K562 (cell line): Measurements from ENCODE around the gene HOXD4. TPM values are rescaled to one million over a fixed set of nuclear protein-coding genes. Genes with fewer than 3 reads are reported as not detected.

ENCODE experiments used
- ATAC-seq: fragments of 200-7000 bp; cut with Tn5 transposase; 3 replicates; pipeline ENCODE4 v1.9.1; 2020; ENCODE audit warnings: moderate library complexity
- BruUV-seq: library from RNA; stranded (reverse); fragments of 400-500 nt; replicated peaks from 2 replicates; lab custom pipeline; 2021; lab: Mats Ljungman, UMichigan
- CTCF ChIA-PET: fragments of 300-600 bp; formaldehyde crosslinking; extraction: SDS; loops from one replicate; lab custom pipeline; 2021; ENCODE audit warnings: low intra/inter-chr PET ratio; lab: Yijun Ruan, JAX
- POLR2A ChIA-PET: fragments of 300-600, 350-650 bp; sonication (Branson Sonifier 250); formaldehyde crosslinking; extraction: SDS; loops from one replicate; lab custom pipeline; 2021; ENCODE audit warnings: antibody characterized with exemption, inconsistent platforms; lab: Yijun Ruan, JAX
- DNase-seq, 4 experiments: peaks; one replicate each; pipeline versions ENCODE4 v3.0.0 to v3.0.0-alpha.2; 2011 to 2018; ENCODE audit warnings: low spot score in 3 of 4, mixed read lengths in 3 of 4; ENCODE audit errors: extremely low read depth in 1 of 4
- FAIRE-seq: peaks from 2 replicates; lab custom pipeline; 2011; peaks lifted over from hg19 to GRCh38; lab: Jason Lieb, UNC
- H2AFZ ChIP-seq: 2 replicates; pipeline ENCODE4 v1.6.0; 2011; ENCODE audit warnings: low read depth, low read length, control low read depth, inconsistent platforms
- H3K27ac ChIP-seq: fragments of 200-600 bp; 3 replicates; pipeline ENCODE4 v1.8.0; 2011; ENCODE audit warnings: low read depth, mild to moderate bottlenecking, control low read depth, inconsistent platforms, low read length, moderate library complexity, mixed read lengths; ENCODE audit errors: extremely low read depth
- H3K27me3 ChIP-seq, 2 experiments: fragments of 300-600 bp in 1 of 2; 2 replicates in 1 of 2; 3 replicates in 1 of 2; pipeline versions ENCODE4 v1.6.0 to v1.8.0; 2011; ENCODE audit warnings: inconsistent platforms in 2 of 2, low read length in 2 of 2, mild to moderate bottlenecking in 1 of 2, mixed read lengths in 1 of 2, moderate library complexity in 1 of 2; ENCODE audit not compliant: control insufficient read depth in 2 of 2, insufficient read depth in 2 of 2
- H3K36me3 ChIP-seq: fragments of 300-600 bp; 3 replicates; pipeline ENCODE4 v1.8.0; 2011; ENCODE audit warnings: mild to moderate bottlenecking, low read length, inconsistent platforms; ENCODE audit not compliant: control insufficient read depth, insufficient read depth
- H3K4me1 ChIP-seq, 2 experiments: fragments of 200-600 bp in 1 of 2; replicated peaks in 1 of 2; 2 replicates in 1 of 2; 3 replicates in 1 of 2; pipeline versions ENCODE4 v1.5.1 to v1.8.0; 2011; ENCODE audit warnings: inconsistent platforms in 2 of 2, low read length in 2 of 2, mild to moderate bottlenecking in 1 of 2, mixed read lengths in 1 of 2, moderate library complexity in 1 of 2; ENCODE audit not compliant: control insufficient read depth in 2 of 2, insufficient read depth in 2 of 2
- H3K4me2 ChIP-seq: 2 replicates; pipeline ENCODE4 v1.6.1; 2011; ENCODE audit warnings: low read length, control low read depth, inconsistent platforms, mixed read lengths; ENCODE audit not compliant: insufficient read depth
- H3K4me3 ChIP-seq: fragments of 200-600 bp; sonication (generic), shearing (Covaris generic); 2 replicates; pipeline ENCODE4 v1.5.1; 2016; ENCODE audit warnings: control low read depth, inconsistent platforms
- H3K79me2 ChIP-seq: fragments of 200-600 bp; 3 replicates; pipeline ENCODE4 v1.8.0; 2011; ENCODE audit warnings: low read length, inconsistent platforms; ENCODE audit not compliant: control insufficient read depth, insufficient read depth
- H3K9ac ChIP-seq, 2 experiments: 2 replicates each; pipeline versions ENCODE4 v1.6.0 to v1.6.1; 2011; ENCODE audit warnings: low read depth in 2 of 2, low read length in 2 of 2, control low read depth in 1 of 2, inconsistent platforms in 1 of 2, mild to moderate bottlenecking in 1 of 2, mixed read lengths in 1 of 2; ENCODE audit not compliant: insufficient read depth in 1 of 2
- H3K9me1 ChIP-seq: one replicate; pipeline ENCODE4 v1.6.0; 2011; ENCODE audit warnings: inconsistent platforms, mild to moderate bottlenecking, low read length, moderate library complexity; ENCODE audit not compliant: control insufficient read depth, insufficient read depth
- H3K9me3 ChIP-seq: replicated peaks from 2 replicates; pipeline ENCODE4 v1.5.1; 2011; ENCODE audit warnings: low read depth, low read length, inconsistent platforms; ENCODE audit not compliant: control insufficient read depth, insufficient read depth
- H4K20me1 ChIP-seq: replicated peaks from 2 replicates; pipeline ENCODE4 v1.6.1; 2011; ENCODE audit warnings: low read length, inconsistent platforms, mixed read lengths; ENCODE audit not compliant: control insufficient read depth, insufficient read depth
- BCL6 ChIP-seq: fragments of 250-450 bp; sonication (Bioruptor Pico); IDR thresholded peaks from 2 replicates; pipeline ENCODE4 v1.4.0; 2020
- BCOR ChIP-seq: fragments of 450-650 bp; IDR thresholded peaks from 2 replicates; pipeline ENCODE4 v1.6.1; 2016
- BRD4 ChIP-seq: fragments of 200-600 bp; sonication (generic); IDR thresholded peaks from 2 replicates; pipeline ENCODE4 v1.6.1; 2017; ENCODE audit warnings: inconsistent platforms
- CXXC5 ChIP-seq: fragments of 250-450 bp; sonication (Bioruptor Pico); IDR thresholded peaks from 2 replicates; pipeline ENCODE4 v1.8.0; 2022; ENCODE audit warnings: inconsistent platforms, mild to moderate bottlenecking, moderate library complexity
- ELF1 ChIP-seq: fragments of 200-800 bp; sonication (Bioruptor generic); IDR thresholded peaks from 2 replicates; pipeline ENCODE4 v1.6.1; 2016; ENCODE audit warnings: missing genetic modification characterization, missing compliant biosample characterization
- NEUROD1 ChIP-seq: fragments of 150-350 bp; IDR thresholded peaks from 2 replicates; pipeline ENCODE4 v1.6.1; 2014; ENCODE audit warnings: borderline replicate concordance, low read length, low read depth; ENCODE audit not compliant: partially characterized antibody
- PHF20 ChIP-seq: fragments of 450-650 bp; IDR thresholded peaks from 2 replicates; pipeline ENCODE4 v1.6.1; 2018; ENCODE audit not compliant: partially characterized antibody
- SNIP1 ChIP-seq: fragments of 450-650 bp; IDR thresholded peaks from 2 replicates; pipeline ENCODE4 v1.7.1; 2017; ENCODE audit warnings: low read depth, mild to moderate bottlenecking
- WGBS: fragments of 100-300 bp; shearing (Covaris generic); methylation state at CpG from one replicate; pipeline ENCODE4 v1.1.6; 2016; ENCODE audit warnings: low coverage, mixed read lengths; ENCODE audit not compliant: insufficient coverage; ENCODE audit errors: missing lambda C conversion rate; 5-methylcytosine and 5-hydroxymethylcytosine counted together
- in situ Hi-C: fragments of 300-500 bp; cut with MboI; formaldehyde crosslinking; loops from 4 replicates; pipeline ENCODE4 v1.15.0; 2018; ENCODE audit warnings: inconsistent platforms, mixed read lengths
- intact Hi-C: fragments of 100-400 bp; cut with micrococcal nuclease; formaldehyde crosslinking; loops from 2 replicates; pipeline ENCODE4 v1.14.2; 2022
- polyA plus RNA-seq, 8 experiments: library from polyadenylated mRNA; depleted of rRNA in 4 of 8; stranded (reverse) in 5 of 8; unstranded in 3 of 8; fragments of >200 nt; fragmentation: Nextera tagmentation in 2 of 8; fragmentation: Illumina TruSeq in 1 of 8; extraction: Ambion mirVana in 2 of 8; extraction: Trizol in 1 of 8; gene quantifications; 2 replicates each; pipeline versions ENCODE4 v1.2.1 to v1.2.3, GENCODE V29; 2011 to 2014; ENCODE audit warnings: inconsistent platforms in 1 of 8, missing spikeins in 1 of 8
- total RNA-seq, 7 experiments: library from RNA; depleted of rRNA in 6 of 7; stranded (reverse); fragments of >200 nt in 6 of 7; fragmentation: Illumina TruSeq in 2 of 7; extraction: Trizol in 2 of 7; gene quantifications; 2 replicates each; pipeline versions ENCODE4 v1.2.1 to v1.2.3, GENCODE V29; 2011 to 2021; ENCODE audit warnings: low replicate concordance in 1 of 7
- TF ChIP-seq, protein P1 (sequence below): fragments of 150-350 bp; IDR thresholded peaks from 2 replicates; pipeline ENCODE4 v1.6.1; 2014; ENCODE audit warnings: low read depth, mild to moderate bottlenecking, low read length, borderline replicate concordance
- TF ChIP-seq, protein P2 (sequence below): fragments of 450-650 bp; IDR thresholded peaks from 2 replicates; pipeline ENCODE4 v1.6.1; 2018; ENCODE audit not compliant: partially characterized antibody

Gene HOXD4
- total and polyA plus RNA-seq, 9 of the 15 experiments (the other 6 are each of a cell fraction or from before 2014, with no cell fraction given), result not detected

DNA sequence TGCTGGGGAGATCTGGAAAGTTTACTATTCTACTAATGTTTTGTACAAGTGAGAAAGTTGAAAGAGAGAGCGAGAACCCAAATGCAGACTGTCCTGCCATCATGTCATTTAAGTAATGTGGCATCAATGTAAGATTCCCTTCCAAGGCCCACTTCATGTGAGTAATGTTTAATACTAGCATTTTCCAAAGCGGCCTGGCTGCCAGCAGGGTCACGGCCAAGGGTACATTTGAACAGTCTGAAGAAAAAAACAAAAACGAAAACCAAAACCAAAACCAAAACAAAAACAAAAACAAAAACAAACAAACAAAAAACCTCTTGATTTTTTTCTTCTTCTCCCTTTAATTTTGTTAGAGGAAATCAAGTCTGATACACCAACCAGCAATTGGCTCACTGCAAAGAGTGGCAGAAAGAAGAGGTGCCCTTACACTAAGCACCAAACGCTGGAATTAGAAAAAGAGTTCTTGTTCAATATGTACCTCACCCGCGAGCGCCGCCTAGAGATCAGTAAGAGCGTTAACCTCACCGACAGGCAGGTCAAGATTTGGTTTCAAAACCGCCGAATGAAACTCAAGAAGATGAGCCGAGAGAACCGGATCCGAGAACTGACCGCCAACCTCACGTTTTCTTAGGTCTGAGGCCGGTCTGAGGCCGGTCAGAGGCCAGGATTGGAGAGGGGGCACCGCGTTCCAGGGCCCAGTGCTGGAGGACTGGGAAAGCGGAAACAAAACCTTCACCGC, 32.6 kb upstream of the HOXD4 start (continued):
- TF ChIP-seq NEUROD1, result no peak
- TF ChIP-seq BCL6 (CRISPR knock-in tag), result no peak

DNA sequence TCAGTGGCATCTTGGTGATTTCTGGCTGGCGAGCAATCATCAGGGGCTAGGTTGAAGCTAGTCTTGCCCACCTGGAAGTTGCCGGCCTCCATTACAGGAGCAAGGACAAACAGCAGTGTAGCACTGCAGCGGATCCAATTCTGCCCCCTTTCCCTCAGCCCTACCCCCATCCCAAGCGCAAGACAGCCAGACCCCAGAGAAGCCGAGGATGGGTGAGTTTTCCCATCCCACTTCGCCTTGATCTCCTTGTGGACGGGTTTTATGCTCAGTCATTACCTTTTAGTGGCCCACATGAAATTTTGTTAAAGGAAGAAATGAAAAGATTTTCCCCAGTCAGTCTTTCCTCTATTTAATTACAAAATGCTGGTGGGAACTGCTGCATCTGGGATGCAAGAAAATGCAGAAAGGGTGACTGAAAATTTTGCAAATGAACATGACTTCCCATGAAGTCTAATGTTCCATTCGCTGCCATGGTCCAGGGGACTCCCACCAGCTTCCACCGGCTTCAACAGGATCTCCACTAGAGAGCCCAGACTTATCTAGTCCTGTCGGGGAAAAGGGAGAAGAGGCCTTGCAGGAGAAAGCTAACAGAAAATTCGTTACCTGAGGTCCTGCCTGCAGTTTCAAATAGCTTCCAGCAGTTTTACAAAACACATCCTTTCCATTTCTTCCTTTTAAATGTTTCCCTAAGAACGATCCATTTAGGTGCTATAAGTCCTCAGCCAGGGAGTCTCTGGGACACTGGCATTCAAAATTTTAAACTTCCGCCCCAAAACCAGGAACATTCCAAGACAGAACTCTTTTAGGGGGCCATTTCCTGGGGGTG, 30.8 kb upstream of the HOXD4 start:
- Histone ChIP-seq H3K79me2 (no peaks in the 10 kb centered on the region), H3K4me1 (peaks cover 0 to 32% of the 10 kb centered on the region in 2 experiments; a peak in 2 of 5 replicates), H3K27me3 (peaks cover 86 to 88% of the 10 kb centered on the region in 2 experiments), H3K4me2 (no peak overlapping the region), H3K9ac (no peak overlapping the region), H3K36me3 (no peaks in the 10 kb centered on the region), H2AFZ (no peak overlapping the region), H4K20me1 (peaks cover 3% of the 10 kb centered on the region; the same call in 1 of the 2 replicates), H3K27ac (no peak overlapping the region), H3K9me1 (no peaks in the 10 kb centered on the region), H3K9me3 (no peaks in the 10 kb centered on the region), H3K4me3 (no peak overlapping the region)
- in situ Hi-C loops (no loop called here), intact Hi-C loops (no loop called here)
- ChIA-PET POLR2A (interaction anchor here (1.0 kb wide), 1 partner anchor 434 kb away, joined by 3 read pairs; no protein-coding TSS in a partner anchor), CTCF (no interaction called here)
- FAIRE-seq (no peak), DNase-seq (no peak), ATAC-seq (no peak)
- under 1% methylated on average over 13 of the region's 13 CpGs for WGBS
- BruUV-seq, result no TSS peak
- TF ChIP-seq, protein P1, sequence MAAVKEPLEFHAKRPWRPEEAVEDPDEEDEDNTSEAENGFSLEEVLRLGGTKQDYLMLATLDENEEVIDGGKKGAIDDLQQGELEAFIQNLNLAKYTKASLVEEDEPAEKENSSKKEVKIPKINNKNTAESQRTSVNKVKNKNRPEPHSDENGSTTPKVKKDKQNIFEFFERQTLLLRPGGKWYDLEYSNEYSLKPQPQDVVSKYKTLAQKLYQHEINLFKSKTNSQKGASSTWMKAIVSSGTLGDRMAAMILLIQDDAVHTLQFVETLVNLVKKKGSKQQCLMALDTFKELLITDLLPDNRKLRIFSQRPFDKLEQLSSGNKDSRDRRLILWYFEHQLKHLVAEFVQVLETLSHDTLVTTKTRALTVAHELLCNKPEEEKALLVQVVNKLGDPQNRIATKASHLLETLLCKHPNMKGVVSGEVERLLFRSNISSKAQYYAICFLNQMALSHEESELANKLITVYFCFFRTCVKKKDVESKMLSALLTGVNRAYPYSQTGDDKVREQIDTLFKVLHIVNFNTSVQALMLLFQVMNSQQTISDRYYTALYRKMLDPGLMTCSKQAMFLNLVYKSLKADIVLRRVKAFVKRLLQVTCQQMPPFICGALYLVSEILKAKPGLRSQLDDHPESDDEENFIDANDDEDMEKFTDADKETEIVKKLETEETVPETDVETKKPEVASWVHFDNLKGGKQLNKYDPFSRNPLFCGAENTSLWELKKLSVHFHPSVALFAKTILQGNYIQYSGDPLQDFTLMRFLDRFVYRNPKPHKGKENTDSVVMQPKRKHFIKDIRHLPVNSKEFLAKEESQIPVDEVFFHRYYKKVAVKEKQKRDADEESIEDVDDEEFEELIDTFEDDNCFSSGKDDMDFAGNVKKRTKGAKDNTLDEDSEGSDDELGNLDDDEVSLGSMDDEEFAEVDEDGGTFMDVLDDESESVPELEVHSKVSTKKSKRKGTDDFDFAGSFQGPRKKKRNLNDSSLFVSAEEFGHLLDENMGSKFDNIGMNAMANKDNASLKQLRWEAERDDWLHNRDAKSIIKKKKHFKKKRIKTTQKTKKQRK, result no peak
- no peak for TF ChIP-seq PHF20
- TF ChIP-seq, protein P2, sequence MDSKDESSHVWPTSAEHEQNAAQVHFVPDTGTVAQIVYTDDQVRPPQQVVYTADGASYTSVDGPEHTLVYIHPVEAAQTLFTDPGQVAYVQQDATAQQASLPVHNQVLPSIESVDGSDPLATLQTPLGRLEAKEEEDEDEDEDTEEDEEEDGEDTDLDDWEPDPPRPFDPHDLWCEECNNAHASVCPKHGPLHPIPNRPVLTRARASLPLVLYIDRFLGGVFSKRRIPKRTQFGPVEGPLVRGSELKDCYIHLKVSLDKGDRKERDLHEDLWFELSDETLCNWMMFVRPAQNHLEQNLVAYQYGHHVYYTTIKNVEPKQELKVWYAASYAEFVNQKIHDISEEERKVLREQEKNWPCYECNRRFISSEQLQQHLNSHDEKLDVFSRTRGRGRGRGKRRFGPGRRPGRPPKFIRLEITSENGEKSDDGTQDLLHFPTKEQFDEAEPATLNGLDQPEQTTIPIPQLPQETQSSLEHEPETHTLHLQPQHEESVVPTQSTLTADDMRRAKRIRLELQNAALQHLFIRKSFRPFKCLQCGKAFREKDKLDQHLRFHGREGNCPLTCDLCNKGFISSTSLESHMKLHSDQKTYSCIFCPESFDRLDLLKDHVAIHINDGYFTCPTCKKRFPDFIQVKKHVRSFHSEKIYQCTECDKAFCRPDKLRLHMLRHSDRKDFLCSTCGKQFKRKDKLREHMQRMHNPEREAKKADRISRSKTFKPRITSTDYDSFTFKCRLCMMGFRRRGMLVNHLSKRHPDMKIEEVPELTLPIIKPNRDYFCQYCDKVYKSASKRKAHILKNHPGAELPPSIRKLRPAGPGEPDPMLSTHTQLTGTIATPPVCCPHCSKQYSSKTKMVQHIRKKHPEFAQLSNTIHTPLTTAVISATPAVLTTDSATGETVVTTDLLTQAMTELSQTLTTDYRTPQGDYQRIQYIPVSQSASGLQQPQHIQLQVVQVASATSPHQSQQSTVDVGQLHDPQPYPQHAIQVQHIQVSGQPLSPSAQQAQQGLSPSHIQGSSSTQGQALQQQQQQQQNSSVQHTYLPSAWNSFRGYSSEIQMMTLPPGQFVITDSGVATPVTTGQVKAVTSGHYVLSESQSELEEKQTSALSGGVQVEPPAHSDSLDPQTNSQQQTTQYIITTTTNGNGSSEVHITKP, result no peak
- TF ChIP-seq BRD4, result no peak
- TF ChIP-seq ELF1 (tag), result no peak
- TF ChIP-seq CXXC5 (CRISPR knock-in tag), result no peak
- TF ChIP-seq SNIP1, result no peak
- no peak for TF ChIP-seq BCOR
